ENCODE results near the gene EPS8L1.

DNA sequence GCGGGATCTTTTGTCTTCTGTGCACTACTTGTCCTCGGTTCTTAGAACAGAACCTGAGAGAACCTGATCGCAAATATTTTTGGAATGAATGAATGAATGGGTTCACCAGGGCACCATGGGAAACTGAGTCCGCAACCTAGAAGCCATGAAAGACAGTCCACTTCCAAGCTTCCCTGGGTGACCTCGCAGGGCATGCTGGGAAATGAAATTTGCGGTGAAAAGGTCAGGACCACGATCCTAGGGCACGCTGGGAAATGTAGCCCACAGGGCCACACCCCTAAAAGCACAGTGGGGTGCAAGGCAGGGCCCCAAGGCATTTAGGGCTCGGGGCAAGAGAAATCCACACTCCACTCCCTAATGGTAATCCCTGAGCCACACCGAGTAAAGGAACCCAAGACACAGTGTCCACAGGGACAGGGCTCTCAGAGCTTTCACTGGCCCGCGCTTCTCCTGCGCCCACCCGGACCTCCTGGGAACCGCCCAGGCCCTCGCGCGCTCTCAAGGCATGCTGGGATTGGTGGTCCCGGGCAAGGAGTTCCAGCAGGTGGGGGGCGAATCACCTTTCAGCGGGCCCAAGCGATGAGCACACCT, 42.8 kb downstream of the EPS8L1 start:
- TF ChIP-seq, protein P1, sequence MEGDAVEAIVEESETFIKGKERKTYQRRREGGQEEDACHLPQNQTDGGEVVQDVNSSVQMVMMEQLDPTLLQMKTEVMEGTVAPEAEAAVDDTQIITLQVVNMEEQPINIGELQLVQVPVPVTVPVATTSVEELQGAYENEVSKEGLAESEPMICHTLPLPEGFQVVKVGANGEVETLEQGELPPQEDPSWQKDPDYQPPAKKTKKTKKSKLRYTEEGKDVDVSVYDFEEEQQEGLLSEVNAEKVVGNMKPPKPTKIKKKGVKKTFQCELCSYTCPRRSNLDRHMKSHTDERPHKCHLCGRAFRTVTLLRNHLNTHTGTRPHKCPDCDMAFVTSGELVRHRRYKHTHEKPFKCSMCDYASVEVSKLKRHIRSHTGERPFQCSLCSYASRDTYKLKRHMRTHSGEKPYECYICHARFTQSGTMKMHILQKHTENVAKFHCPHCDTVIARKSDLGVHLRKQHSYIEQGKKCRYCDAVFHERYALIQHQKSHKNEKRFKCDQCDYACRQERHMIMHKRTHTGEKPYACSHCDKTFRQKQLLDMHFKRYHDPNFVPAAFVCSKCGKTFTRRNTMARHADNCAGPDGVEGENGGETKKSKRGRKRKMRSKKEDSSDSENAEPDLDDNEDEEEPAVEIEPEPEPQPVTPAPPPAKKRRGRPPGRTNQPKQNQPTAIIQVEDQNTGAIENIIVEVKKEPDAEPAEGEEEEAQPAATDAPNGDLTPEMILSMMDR (optimal IDR thresholded peaks at IDR 0.05 in 1 of 3, IDR thresholded peaks at IDR 0.05 in 1 of 3, conservative IDR thresholded peaks at IDR 0.05 in 1 of 3; ENCODE audit: extremely low read depth in 1 of 3, insufficient read depth in 2 of 3, low read length in 3 of 3) = no peak
- TF ChIP-seq EZH2 (IDR thresholded peaks at IDR 0.05; ENCODE audit: low read length) = no peak

Data from keratinocyte (primary cell).